Suprapubic skin (tissue), 4 donors: ENCODE data around the gene NFKBIE.

Experiments
- EP300 ChIP-seq: sonication (generic); formaldehyde crosslinking; IDR thresholded peaks from one replicate; pipeline ENCODE4 v1.6.1; 2017; ENCODE audit warnings: antibody characterized with exemption
- POLR2A ChIP-seq, 2 donors: fragments of 450-650 bp; IDR thresholded peaks; one replicate each; pipeline ENCODE4 v1.6.1; 2017; ENCODE audit warnings: antibody characterized with exemption in 2 of 2, mild to moderate bottlenecking in 2 of 2, moderate library complexity in 2 of 2
- POLR2AphosphoS5 ChIP-seq, 3 donors: sonication (generic); formaldehyde crosslinking; IDR thresholded peaks; one replicate each; pipeline ENCODE4 v1.6.1; 2017; ENCODE audit warnings: antibody characterized with exemption in 3 of 3
- TF ChIP-seq, protein P1 (sequence below), 2 donors: fragments of 200-600 bp in 1 of 2; fragments of 450-650 bp in 1 of 2; sonication (generic) in 1 of 2; IDR thresholded peaks; one replicate each; pipeline ENCODE4 v1.5.1; 2016 to 2019; ENCODE audit warnings: antibody characterized with exemption in 2 of 2, mild to moderate bottlenecking in 1 of 2, moderate library complexity in 1 of 2

DNA sequence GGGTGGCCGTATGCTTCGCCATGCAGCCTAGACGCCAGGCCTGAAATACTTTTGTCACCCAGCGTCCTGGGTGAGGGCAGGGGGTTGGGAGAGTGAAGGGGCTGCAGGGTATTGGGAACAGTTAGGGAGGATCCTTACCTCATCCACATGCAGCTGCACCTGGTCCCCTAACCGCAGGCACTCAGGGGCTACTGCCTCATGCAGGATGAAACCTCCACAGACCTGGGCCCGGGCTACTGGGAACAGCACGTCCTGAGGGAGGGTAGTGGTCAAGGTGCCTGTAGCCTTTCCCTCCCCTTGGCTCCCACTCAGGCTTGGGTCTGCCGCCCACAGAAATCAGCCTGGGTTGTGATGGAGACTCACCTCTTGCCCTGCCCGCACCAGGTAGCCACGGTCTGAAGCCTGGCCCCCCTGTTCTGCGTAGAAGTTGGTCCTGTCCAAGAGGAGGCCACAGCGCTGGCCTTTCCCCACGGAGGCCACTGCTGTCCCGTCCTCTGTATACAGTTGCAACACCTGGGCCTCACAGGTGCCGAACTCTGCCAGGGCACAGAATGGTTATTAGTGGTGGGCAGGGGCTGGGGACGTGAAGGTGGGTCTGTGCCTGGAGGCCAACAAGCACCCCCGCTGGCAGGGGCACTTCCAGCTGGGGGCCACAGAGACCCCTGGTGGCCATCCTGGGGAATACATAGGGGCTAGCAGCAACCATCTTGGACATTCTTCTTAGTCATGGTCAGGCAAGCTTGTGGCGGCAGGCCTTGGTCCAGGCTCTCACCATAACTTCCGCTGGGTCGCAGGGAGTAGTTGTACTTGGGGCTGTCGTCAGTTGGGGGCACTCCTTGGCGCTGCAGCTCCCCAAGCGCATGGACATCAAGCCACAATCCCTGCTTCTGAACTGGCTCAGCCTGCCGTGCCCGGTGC, 39.2 kb upstream of the NFKBIE start:
- TF ChIP-seq, protein P1, sequence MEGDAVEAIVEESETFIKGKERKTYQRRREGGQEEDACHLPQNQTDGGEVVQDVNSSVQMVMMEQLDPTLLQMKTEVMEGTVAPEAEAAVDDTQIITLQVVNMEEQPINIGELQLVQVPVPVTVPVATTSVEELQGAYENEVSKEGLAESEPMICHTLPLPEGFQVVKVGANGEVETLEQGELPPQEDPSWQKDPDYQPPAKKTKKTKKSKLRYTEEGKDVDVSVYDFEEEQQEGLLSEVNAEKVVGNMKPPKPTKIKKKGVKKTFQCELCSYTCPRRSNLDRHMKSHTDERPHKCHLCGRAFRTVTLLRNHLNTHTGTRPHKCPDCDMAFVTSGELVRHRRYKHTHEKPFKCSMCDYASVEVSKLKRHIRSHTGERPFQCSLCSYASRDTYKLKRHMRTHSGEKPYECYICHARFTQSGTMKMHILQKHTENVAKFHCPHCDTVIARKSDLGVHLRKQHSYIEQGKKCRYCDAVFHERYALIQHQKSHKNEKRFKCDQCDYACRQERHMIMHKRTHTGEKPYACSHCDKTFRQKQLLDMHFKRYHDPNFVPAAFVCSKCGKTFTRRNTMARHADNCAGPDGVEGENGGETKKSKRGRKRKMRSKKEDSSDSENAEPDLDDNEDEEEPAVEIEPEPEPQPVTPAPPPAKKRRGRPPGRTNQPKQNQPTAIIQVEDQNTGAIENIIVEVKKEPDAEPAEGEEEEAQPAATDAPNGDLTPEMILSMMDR (IDR thresholded peaks at IDR 0.05), result peak; percentile 12 to 67
- no peak for TF ChIP-seq EP300
- no peak for TF ChIP-seq POLR2A (IDR thresholded peaks at IDR 0.05)
- no peak for TF ChIP-seq POLR2AphosphoS5 (IDR thresholded peaks at IDR 0.05)
